Activated T-cell treated with anti-CD3 and anti-CD28 coated beads, Interleukin-2, amount 50 U/mL, for 4 hours (primary cell): ENCODE results near the gene LSR. TPM values are rescaled to one million over a fixed set of nuclear protein-coding genes. Genes with fewer than 3 reads are reported as not detected.

ENCODE experiments used
- ATAC-seq, 2 donors: fragments of 200-7000 bp; cut with Tn5 transposase; one replicate each; pipeline ENCODE4 v1.10.0; 2021
- DNase-seq: peaks from one replicate; pipeline ENCODE4 v3.0.0-alpha.2; 2020
- H3K27me3 Mint-ChIP-seq: one replicate; pipeline ENCODE4 v1.8.0; 2021; ENCODE audit warnings: low read depth, mixed read lengths
- H3K36me3 Mint-ChIP-seq: one replicate; pipeline ENCODE4 v1.8.0; 2022; ENCODE audit warnings: mixed read lengths; ENCODE audit not compliant: insufficient read depth
- H3K4me1 Mint-ChIP-seq: one replicate; pipeline ENCODE4 v1.8.0; 2021; ENCODE audit warnings: low read depth, mixed read lengths
- H3K4me3 Mint-ChIP-seq: one replicate; pipeline ENCODE4 v1.8.0; 2021; ENCODE audit warnings: mild to moderate bottlenecking, moderate library complexity, mixed read lengths
- H3K9me3 Mint-ChIP-seq: one replicate; pipeline ENCODE4 v1.8.0; 2021; ENCODE audit warnings: mixed read lengths
- total RNA-seq, 3 donors: library from RNA; stranded (reverse); gene quantifications; one replicate each; pipeline ENCODE4 v1.2.1, GENCODE V29; 2021

Gene LSR
- total RNA-seq, 3 donors from 2014 or later: 14.0 to 18.7 (median 17.1) TPM

GRCh38 chr19:35297922-35298321 is 49.1 kb downstream of the LSR start:
- H3K9me3 Mint-ChIP-seq: no peaks in the 10 kb centered on the region
- ATAC-seq: no peak
- H3K4me3 Mint-ChIP-seq: no peak overlapping the region
- DNase-seq: no peak
- peaks cover 8% of the 10 kb centered on the region for H3K4me1 Mint-ChIP-seq
- no peaks in the 10 kb centered on the region for H3K27me3 Mint-ChIP-seq
- H3K36me3 Mint-ChIP-seq: no peaks in the 10 kb centered on the region

DNA sequence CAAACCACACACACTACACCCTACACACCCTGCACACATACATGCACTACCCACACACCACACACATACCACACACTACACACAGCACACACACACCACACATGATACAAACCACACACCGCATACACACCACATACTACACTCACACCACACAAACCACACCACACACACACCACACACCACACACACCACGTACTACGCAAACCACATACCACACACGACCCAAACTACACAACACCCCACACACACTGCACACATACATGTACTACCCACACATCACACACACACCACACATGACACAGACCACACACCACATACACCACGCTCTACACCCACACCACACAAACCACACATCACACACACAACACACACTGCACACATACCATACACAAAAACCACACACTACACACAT is 49.8 kb downstream of the LSR start:
- no peak for ATAC-seq
- no peaks in the 10 kb centered on the region for H3K27me3 Mint-ChIP-seq
- DNase-seq: no peak
- H3K4me1 Mint-ChIP-seq: peaks cover 8% of the 10 kb centered on the region
- H3K36me3 Mint-ChIP-seq: no peaks in the 10 kb centered on the region
- no peaks in the 10 kb centered on the region for H3K9me3 Mint-ChIP-seq
- no peak overlapping the region for H3K4me3 Mint-ChIP-seq

GRCh38 chr19:35299523-35300338 is 50.9 kb downstream of the LSR start:
- DNase-seq (no peak), ATAC-seq (peak; percentile 29 to 44)
- Mint-ChIP-seq H3K4me3 (no peak overlapping the region), H3K9me3 (no peaks in the 10 kb centered on the region), H3K4me1 (peaks cover 8% of the 10 kb centered on the region), H3K27me3 (peaks cover 2% of the 10 kb centered on the region), H3K36me3 (no peaks in the 10 kb centered on the region)

DNA sequence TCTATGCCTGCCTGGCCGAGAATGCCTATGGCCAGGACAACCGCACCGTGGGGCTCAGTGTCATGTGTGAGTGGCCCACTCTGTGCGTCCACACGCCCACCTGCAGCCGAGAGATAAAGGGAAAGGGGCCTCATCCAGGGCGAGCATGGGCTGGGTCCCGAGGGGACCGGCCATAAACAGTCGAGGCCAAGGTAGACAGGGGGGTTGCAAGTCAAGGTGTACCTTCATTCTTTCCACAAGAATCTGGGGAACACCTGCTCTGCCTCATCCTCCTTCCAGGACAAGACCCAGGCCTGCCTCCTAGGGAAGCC is 51.5 kb downstream of the LSR start:
- no peaks in the 10 kb centered on the region for H3K36me3 Mint-ChIP-seq
- no peak overlapping the region for H3K4me3 Mint-ChIP-seq
- ATAC-seq: no peak
- peaks cover 2% of the 10 kb centered on the region for H3K27me3 Mint-ChIP-seq
- no peaks in the 10 kb centered on the region for H3K9me3 Mint-ChIP-seq
- DNase-seq: no peak
- H3K4me1 Mint-ChIP-seq: peaks cover 8% of the 10 kb centered on the region

GRCh38 chr19:35301961-35302360 is 53.2 kb downstream of the LSR start:
- Mint-ChIP-seq H3K4me1 (no peaks in the 10 kb centered on the region), H3K27me3 (peaks cover 2% of the 10 kb centered on the region), H3K36me3 (no peaks in the 10 kb centered on the region), H3K4me3 (no peak overlapping the region), H3K9me3 (no peaks in the 10 kb centered on the region)
- ATAC-seq (no peak), DNase-seq (no peak)

DNA sequence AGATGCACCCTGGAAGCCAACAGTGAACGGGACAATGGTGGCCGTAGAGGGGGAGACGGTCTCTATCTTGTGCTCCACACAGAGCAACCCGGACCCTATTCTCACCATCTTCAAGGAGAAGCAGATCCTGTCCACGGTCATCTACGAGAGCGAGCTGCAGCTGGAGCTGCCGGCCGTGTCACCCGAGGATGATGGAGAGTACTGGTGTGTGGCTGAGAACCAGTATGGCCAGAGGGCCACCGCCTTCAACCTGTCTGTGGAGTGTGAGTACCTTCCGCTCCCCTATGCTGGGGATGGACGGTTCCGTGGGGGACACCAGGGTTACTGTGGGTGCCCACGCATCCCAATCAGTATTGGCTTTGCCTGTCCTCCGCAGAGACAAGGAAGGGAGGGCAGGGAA is 53.6 kb downstream of the LSR start:
- DNase-seq (no peak), ATAC-seq (no peak)
- Mint-ChIP-seq H3K4me3 (no peak overlapping the region), H3K36me3 (no peaks in the 10 kb centered on the region), H3K27me3 (peaks cover 2% of the 10 kb centered on the region), H3K9me3 (no peaks in the 10 kb centered on the region), H3K4me1 (no peaks in the 10 kb centered on the region)

- DNase-seq (no peak), ATAC-seq (no peak)
- Mint-ChIP-seq H3K9me3 (no peaks in the 10 kb centered on the region), H3K4me3 (no peak overlapping the region), H3K36me3 (no peaks in the 10 kb centered on the region), H3K27me3 (peaks cover 2% of the 10 kb centered on the region), H3K4me1 (no peaks in the 10 kb centered on the region)
These were observed 54.6 kb downstream of the LSR start for GRCh38 chr19:35303357-35303915.

DNA sequence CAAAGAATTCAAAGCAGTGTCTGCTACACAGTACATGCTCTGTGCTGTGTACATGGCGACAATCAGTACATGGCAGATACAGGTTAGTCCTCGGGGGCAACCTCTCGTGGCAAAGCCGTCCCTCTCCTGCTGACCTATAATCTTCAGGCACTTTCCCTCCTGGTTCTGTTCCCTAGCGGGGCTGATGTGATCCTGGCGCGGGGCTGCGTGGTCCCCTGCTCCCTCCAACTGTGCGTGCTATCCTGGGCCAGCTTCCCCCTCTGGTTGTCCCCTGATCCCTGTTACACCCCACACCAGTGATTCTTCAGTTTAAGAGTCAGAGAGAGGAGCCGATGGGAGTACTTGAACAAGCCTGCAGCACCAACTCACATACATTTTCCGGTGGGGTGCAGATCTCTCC is 55.2 kb downstream of the LSR start:
- no peaks in the 10 kb centered on the region for H3K9me3 Mint-ChIP-seq
- no peak for ATAC-seq
- H3K4me3 Mint-ChIP-seq: no peak overlapping the region
- no peaks in the 10 kb centered on the region for H3K4me1 Mint-ChIP-seq
- H3K36me3 Mint-ChIP-seq: no peaks in the 10 kb centered on the region
- peaks cover 5% of the 10 kb centered on the region for H3K27me3 Mint-ChIP-seq
- DNase-seq: no peak

GRCh38 chr19:35305181-35305580 is 56.4 kb downstream of the LSR start:
- ATAC-seq (no peak), DNase-seq (no peak)
- H3K27me3 Mint-ChIP-seq: peaks cover 7% of the 10 kb centered on the region
- H3K4me3 Mint-ChIP-seq: no peak overlapping the region
- no peaks in the 10 kb centered on the region for H3K9me3 Mint-ChIP-seq
- no peaks in the 10 kb centered on the region for H3K36me3 Mint-ChIP-seq
- no peaks in the 10 kb centered on the region for H3K4me1 Mint-ChIP-seq

DNA sequence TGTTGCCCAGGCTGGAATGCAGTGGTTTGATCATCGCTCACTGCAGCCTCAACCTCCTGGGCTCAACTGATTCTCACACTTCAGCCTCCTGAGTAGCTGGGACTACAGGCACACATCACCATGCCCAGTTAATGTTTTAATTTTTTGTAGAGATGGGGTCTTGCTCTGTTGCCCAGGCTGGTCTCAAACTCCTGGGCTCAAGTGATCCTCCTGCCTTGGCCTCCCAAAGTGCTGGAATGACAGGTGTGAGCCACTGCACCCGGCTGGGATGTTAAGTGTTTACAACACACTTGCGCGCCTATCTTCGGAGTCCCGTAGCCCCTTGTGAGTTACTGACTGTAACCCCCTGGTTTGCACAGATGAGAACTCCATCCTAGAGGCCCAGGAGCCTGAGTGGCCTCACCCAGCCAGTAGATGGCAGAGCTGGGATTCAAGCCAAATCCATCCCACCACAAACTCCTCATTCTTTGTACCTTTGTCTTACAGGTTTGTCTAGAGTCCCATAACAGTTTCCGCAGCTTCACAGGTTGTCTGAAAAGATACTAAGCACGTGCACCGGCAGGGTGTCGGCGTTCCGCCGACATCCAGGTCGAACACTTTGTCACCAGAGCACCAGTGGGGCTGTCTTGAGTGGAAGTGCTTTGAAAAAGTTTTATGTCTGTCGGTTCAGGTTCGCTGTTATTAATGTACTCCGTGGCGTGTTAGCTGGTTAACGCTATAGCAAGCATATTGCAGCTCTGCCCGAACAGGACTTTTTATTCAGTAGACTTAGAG is 57.9 kb downstream of the LSR start:
- Mint-ChIP-seq H3K9me3 (no peaks in the 10 kb centered on the region), H3K4me1 (no peaks in the 10 kb centered on the region), H3K4me3 (no peak overlapping the region), H3K27me3 (peaks cover 7% of the 10 kb centered on the region), H3K36me3 (no peaks in the 10 kb centered on the region)
- peak in 1 of 2 donors; percentile 25 for ATAC-seq
- no peak for DNase-seq

GRCh38 chr19:35307931-35308330 is 59.1 kb downstream of the LSR start:
- Mint-ChIP-seq H3K27me3 (peaks cover 7% of the 10 kb centered on the region), H3K9me3 (no peaks in the 10 kb centered on the region), H3K4me1 (no peaks in the 10 kb centered on the region), H3K4me3 (no peak overlapping the region), H3K36me3 (no peaks in the 10 kb centered on the region)
- ATAC-seq: no peak
- no peak for DNase-seq

- H3K27me3 Mint-ChIP-seq: peaks cover 5% of the 10 kb centered on the region
- no peaks in the 10 kb centered on the region for H3K36me3 Mint-ChIP-seq
- H3K4me3 Mint-ChIP-seq: no peak overlapping the region
- H3K9me3 Mint-ChIP-seq: no peaks in the 10 kb centered on the region
- ATAC-seq: no peak
- no peak for DNase-seq
- H3K4me1 Mint-ChIP-seq: no peaks in the 10 kb centered on the region
These were observed 60.1 kb downstream of the LSR start for GRCh38 chr19:35308910-35309309.

DNA sequence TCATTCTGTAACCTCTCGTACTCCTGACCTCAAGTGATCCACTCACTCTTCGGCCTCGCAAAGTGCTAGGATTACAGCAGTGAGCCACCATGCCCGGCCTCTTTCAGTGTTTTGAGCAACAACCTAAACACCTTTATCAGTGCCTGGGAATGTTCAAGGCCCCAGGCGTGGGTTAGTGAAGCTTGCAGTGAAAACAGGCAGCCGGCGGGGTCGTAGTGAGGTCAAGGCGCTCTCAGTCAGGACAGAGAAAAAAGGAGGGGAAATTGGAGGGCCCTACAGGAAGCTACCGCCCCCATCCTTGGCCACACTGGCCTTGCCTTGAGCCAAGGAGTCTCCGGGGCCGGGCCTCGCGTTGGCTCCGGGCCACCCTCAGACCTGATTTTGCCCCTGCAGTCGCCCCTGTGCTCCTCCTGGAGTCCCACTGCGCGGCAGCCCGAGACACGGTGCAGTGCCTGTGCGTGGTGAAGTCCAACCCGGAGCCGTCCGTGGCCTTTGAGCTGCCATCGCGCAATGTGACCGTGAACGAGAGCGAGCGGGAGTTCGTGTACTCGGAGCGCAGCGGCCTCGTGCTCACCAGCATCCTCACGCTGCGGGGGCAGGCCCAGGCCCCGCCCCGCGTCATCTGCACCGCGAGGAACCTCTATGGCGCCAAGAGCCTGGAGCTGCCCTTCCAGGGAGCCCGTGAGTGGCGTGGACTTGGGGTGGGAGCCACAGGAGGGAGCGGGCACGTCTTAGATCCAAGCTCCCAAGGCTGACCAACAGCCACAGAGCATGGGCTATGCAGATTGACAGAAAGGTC is 60.9 kb downstream of the LSR start:
- H3K27me3 Mint-ChIP-seq: peaks cover 5% of the 10 kb centered on the region
- no peaks in the 10 kb centered on the region for H3K36me3 Mint-ChIP-seq
- DNase-seq: no peak
- no peak for ATAC-seq
- H3K4me1 Mint-ChIP-seq: no peaks in the 10 kb centered on the region
- no peak overlapping the region for H3K4me3 Mint-ChIP-seq
- H3K9me3 Mint-ChIP-seq: no peaks in the 10 kb centered on the region

DNA sequence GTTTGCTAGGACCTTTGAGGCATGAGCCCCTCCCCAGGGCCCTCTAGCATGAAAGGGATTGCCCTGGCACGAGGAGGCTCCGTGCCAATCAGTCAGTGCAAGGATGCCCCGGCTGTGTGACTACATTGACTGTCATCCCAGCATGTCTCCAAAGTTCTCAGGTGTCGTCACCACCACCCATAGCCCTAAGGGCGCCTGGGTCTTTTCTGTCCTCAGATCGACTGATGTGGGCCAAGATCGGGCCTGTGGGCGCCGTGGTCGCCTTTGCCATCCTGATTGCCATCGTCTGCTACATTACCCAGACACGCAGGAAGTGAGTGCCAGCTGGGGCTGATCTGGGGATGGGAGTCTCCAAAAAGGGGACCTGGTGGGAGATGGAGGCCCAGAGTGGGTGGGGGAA is 61.5 kb downstream of the LSR start:
- no peak for DNase-seq
- ATAC-seq: no peak
- H3K27me3 Mint-ChIP-seq: peaks cover 5% of the 10 kb centered on the region
- no peaks in the 10 kb centered on the region for H3K4me1 Mint-ChIP-seq
- H3K4me3 Mint-ChIP-seq: no peak overlapping the region
- H3K36me3 Mint-ChIP-seq: no peaks in the 10 kb centered on the region
- no peaks in the 10 kb centered on the region for H3K9me3 Mint-ChIP-seq
